Measurements from ENCODE around the gene STMN3. TPM values are rescaled to one million over a fixed set of nuclear protein-coding genes. Genes with fewer than 3 reads are reported as not detected.

STMN3 gene
- total RNA-seq, 4 donors from 2014 or later: 2.4 to 6.4 (median 4.7) TPM

DNA sequence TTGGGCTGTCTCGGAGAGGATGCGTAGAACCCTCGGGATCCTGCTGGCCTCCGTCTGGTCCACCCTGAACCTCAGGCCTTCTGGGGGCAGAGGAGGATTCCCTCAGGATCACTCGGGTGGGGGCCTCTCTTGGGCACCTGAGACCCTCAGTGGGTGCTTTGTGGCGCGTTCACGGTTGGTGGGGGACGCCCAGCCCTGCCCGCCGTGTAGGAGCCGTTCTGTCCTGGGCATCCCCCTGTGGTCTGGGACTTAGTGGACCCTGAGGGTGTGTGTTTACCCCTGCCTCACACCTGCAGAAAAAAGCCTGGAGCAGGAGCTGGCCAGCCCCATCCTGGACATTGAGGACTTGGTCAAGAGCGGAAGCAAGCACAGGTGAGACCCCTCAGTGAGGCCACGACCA is 12.5 kb upstream of the STMN3 start:
- TF ChIP-seq CTCF (IDR thresholded peaks at IDR 0.05; ENCODE audit: low read depth): no peak

GRCh38 chr20:63664861-63665594 is 11.8 kb upstream of the STMN3 start:
- no peak for TF ChIP-seq CTCF (IDR thresholded peaks at IDR 0.05; ENCODE audit: low read depth)

DNA sequence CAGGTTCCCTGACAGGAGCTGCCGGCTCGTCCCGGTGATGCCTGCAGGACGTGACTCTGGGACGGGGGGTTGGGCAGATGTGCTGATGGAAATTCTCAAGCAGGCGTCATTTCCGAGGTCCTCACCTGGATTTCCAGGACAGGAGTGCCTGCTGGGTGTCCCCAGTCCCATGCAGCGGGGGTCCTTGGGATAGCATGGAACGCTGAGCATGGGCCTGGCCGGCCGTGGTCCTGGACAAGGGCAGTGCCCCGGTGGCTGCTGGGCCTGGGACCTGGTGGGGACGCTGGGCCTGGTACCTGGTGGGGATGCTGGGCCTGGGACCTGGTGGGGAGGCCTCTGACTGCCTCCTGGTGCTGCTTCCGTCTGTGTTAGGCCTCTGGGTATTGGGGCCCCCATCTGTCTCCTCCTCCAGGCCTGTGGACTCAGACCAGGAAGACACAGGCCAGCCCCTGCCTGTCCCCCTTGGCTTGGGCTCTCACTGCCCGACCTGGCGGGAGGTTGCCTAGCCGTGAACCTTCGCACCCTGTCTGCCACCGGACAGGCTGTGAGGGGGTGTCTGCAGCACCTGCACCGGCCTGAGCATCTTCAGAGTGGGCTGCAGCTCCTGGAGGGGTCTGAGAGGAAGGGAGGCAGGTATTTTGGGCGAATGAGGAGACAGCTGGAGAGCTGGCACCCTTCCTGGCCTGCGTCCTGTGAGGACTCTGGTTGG is 11.1 kb upstream of the STMN3 start:
- TF ChIP-seq CTCF (IDR thresholded peaks at IDR 0.05; ENCODE audit: low read depth): no peak

GRCh38 chr20:63663332-63664066 is 10.3 kb upstream of the STMN3 start:
- no peak for TF ChIP-seq CTCF (IDR thresholded peaks at IDR 0.05; ENCODE audit: low read depth)

GRCh38 chr20:63662813-63663189 is 9.6 kb upstream of the STMN3 start:
- no peak for TF ChIP-seq CTCF (IDR thresholded peaks at IDR 0.05; ENCODE audit: low read depth)

DNA sequence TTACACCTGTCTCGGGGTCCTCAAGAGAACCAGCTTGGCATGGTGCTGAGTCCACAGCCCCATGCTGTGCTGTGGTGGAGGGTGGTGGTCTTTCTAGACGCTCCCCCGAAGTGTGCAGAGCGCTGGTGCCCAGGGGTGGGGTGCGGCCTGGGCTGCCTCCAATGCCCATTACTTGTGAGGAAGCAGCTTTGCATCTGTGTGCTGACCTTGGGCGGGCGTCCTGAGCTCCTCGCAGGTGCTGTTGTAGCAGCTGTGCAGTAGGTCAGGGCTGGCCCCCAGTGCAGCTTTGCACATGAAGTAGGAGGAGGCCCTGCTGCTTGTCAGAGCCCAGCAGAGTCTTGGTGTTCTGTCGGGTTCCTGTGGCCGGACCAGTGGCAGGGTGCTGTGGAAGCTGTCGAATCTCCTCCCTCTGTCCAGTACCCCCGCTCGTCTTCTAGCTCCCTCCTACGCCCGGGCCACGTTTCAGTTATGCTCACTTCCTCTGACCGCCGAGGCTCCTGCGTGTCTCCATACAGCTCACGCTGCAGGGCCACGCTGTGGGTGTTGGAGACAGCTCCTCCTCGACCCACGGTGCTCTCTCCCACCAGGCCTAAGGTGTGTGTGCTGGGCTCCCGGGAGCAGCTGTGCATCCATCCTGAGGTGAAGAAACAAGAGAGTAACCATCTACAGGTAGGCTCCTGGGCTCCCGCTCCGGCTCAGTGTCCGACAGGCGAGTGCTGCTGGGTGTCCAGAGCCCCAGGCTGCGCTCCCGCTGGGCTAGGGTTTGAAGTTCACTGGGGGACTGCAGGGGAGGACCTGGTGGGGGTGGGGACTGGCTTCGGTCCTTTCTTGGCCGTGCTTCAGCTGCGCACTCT is 9.0 kb upstream of the STMN3 start:
- TF ChIP-seq CTCF (IDR thresholded peaks at IDR 0.05; ENCODE audit: low read depth): no peak
